Measurements from ENCODE around the gene PGBD1.
"Not testable (repeated sequence)": the region's sequence is repeated elsewhere in the genome, so short reads cannot be mapped to it uniquely, and the experiment has no call there.

Gene PGBD1

DNA sequence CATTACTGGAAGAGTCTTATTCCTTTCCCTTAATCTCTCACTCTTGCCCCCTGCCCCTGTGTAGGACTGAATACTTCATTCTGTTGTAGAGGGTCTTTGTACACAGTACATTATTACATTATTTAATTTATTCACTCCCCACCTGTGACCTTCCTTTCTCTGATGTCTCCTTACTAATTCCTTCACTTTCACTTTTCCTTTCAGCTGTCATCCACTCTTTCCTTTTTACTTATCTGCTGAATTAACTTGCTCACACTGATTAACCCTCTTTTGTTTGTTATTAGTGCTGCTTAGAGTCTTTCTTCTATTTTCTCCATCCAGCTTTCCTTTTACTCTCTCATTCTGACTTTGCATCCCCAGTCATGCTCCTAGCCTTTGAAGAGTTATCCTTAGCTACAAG lies 6.5 kb upstream of the PGBD1 start:
- DNase-seq: no peak

DNA sequence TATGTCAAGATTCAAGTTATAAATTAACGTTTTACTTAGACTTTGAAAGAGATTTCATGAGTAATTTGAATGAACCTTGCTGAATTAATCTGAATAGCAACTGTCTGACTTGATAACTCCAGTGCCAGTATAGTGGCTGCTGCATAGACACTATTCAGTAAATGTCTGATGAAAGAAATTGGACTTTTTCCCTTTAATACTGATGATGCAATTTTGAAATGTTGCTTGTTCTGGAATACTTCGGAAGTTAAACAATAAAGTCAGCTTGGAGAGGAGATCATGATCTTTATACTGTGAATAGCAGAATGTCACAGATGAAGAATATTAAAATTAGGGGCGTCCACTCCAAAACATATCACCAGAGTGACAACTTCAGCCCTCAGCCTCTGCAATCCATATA lies 3.6 kb upstream of the PGBD1 start:
- no peak for DNase-seq

DNA sequence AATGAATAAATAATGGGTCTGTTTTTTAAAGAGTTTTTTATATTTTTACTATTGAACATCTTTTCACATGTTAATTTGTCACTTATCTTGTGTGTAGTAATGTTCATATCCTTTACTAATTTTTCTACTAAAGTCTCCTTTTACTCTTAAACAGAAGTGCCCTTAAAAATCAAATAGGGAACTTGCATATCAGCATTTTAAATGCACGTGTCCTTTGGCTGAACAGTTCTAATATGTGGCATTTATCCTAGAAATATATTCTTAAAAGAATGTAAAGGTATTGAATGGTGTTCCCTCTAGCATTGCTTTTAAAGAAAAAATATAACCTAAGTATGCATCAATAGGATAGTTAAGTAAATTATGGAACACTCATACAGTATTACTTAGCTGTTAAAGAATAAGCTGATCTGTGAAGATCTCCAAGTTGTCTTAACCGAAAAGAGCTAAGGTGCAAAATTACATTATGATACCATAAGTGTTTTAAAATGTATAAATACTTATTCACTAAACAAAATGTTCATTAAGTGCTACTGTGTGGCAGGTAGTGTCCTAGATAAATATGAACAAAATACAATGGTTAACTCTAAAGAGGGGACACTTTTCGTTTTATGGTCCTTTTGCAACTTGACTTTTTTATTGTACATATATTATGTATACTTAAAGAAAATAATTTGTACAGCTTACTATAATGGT lies 631 bp upstream of the PGBD1 start:
- no peak for DNase-seq

DNA sequence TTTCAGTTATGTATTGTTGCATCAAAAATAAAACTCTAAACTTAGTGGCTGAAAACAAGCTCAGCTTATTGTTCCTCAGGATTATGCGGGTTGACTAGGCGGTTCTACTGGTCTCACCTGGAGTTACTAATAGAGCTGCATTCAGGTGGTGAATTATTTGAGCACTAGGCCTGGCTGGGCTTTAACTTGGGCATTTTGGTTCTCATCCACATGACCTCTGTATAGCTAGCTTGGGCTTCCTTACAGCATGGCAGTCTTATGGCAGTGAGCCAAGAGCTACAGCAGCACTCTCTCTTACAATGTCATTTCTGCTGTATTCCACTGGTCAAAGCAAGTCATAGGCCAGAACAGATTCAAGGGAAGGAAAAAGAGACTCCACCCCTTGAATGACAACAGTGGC lies 1.6 kb downstream of the PGBD1 start:
- no peak for DNase-seq

DNA sequence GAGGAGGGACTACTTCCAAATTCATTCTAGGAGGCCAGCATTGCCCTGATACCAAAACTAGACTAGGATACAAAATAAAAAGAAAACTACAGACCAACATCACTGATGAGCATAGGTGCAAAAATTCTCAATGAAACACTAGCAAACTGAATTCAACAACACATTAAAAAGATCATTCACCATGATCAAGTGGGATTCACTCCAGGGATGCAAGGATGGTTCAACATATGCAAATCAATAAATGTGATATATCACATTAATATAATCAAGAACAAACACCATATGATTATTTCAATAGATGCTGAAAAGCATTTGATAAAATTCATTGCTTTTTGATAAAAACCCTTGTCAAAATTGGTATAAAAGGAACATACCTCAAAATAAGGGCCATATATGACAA lies 10.2 kb downstream of the PGBD1 start:
- DNase-seq: no peak

DNA sequence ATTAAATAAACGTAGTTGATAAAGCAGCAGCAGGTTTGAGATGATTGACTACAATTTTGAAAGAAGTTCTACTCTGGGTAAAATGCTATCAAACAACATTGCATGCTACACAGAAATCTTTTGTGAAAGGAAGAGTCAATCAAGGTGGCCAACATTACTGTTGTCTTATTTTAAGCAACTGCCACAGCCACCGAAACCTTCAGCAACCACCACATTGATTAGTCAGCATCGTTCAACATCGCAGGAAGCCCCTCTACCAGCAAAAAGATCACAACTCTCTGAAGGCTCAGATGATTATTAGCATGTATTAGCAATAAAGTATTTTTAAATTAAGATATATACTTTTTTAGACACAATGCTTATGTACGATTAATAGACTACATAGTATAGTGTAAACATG lies 14.0 kb downstream of the PGBD1 start:
- DNase-seq: no peak

DNA sequence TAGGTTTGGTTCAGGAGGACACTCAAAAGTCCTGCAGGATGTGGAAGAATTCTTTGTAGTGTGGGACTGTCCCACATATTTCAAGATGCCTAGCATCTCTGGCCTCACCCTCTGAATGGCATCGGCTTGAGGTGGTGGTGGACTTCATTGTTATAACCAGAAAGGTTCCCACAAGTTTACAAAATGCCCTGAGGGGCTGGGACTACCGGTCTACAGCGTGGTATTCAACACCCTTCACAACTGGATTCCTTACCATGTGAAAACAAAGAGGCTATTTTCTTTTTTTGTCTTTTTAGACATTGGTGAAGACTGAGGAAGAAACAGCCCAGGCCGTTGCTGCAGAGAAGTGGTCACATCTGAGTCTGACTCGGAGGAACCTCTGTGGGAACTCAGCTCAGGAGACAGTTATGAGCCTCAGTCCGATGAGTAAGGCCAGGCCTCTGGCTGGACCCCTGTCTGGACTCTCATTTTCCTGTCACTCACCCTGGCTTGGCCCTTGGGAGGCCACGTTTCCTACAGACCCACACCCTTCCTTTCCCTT lies 15.2 kb downstream of the PGBD1 start:
- DNase-seq: no peak

DNA sequence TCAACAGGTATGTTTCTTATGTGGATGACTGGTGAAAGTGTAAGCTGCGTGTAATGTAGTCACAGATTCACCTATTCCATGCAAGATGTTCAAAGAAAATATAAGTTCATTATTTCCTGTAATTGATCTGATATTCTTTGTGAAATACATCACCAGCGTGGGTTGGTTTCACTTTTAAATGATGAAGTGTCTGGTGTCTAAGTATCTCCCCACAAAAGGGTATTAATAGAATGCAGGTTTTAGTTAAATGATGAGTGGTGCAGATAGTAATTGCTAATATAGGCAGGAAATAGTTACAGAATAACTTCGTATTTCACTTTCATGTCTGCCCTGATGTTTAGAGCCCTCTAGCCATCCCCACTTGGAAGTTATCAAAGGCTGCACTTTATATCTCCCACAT lies 22.2 kb downstream of the PGBD1 start:
- no peak for DNase-seq

DNA sequence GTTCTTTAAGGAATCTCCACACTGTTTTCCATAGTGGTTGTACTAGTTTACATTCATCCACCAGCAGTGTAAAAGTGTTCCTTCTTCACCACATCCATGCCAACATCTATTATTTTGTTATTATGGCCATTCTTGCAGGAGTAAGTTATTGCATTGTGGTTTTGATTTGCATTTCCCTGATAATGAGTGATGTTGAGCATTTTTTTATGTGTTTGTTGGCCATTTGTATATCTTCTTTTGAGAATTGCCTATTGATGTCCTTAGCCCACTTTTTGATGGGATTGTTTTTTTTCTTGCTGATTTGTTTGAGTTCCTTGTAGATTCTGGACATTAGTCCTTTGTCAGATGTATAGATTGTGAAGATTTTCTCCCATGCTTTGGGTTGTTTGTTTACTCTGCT lies 25.0 kb downstream of the PGBD1 start:
- not testable (repeated sequence) for DNase-seq

DNA sequence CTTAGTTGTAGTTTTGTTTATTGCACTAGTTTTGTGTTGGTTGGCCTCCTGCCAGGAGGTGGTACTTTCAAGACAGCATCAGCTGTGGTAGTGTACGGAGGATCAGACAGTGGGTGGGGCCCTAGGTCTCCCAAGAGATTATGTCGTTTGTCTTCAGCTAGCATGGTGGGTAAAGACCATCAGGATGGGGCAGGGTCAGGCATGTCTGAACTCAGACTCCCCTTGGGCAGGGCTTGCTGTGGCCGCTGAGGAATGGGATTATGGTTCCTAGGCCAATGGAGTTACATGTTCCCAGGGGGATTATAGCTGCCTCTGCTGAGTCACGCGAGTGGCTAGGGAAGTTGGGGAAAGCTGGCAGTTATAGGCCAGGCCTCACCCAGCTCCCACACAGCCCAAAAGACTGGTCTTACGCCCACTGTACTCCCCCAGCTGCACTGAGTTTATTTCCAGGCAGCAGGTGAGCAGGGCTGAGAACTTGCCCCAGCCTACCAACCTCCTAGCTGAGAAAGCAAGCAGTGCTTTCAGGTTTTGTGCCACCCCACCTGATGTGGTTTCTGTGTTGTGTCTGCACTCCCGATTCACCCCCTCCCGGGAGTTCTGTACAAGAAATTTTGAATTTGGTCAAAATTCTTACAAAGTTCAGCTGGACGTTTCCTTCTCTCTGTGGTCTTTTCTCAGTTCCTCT lies 29.9 kb downstream of the PGBD1 start:
- DNase-seq: no peak

DNA sequence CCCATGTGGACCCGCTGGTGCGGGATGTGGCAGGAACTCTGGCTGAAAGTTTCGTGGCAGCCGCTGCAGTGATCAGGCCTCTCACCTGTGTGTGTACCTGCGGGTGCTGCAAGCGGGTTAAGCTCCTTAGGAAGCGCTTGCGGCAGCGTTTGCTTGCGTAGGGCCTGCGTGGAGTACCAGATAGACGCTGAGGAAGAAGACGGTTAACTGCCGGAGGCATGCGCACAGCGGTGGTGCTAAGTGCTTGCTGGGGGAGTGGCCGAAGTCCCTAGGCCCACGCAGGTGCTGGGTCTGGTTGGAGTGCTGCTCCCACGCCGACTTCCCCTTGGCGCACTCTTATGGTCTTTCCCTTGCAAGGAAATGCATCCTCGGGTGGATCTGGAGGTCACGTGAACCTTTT lies 31.6 kb downstream of the PGBD1 start:
- no peak for DNase-seq

DNA sequence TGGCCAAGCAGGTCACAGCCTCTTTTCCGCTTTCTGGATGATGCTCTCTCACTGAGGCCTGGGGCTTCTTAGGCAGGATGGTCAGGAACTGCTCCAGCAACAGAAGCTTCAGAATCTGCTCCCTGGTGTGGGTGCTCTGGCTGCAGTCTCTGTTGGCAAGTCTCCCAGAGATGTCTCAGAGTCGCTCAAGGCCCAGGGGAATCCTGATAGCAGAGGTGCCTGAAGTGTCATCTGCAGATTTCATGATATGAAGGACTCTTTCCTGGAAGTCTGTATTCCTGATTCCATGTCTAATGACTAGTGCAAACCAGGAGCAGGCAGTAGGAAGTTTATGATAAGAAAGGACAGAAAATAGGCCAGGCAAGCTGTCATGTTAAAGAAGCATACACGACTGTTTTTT lies 34.3 kb downstream of the PGBD1 start:
- no peak for DNase-seq

DNA sequence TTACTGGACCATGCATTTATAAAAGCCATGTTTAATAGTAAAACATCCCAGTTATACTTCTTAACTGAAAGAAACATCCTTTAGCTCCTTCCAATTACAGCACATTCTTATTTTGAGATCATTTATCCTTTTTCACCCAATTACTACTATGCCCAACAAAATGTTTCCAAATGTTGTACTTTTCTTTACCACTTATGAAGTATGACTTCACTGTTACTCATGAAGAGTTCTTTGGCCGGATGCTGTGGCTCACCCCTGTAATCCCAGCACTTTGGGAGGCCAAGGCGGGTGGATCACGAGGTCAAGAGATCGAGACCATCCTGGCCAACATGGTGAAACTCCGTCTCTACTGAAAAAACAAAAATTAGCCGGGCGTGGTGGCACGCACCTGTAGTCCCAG lies 36.5 kb downstream of the PGBD1 start:
- not testable (repeated sequence) for DNase-seq

DNA sequence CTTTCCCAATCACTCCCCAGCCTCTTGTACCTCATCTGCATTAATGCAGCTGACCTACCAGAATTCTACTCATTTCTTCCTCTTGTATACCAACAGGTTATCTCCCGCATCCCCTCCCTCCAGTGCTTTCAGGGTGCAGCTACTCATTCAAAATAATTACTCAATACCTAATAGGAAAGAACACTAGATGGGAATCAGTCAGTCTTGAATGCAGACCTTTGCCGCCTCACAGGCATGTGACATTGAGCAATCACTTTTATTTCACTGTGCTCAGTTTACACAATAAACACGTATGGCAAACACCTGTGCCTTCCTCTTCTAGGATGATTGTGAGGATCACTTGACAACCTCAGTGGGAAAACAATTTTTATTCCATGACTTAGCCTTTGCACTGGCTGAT lies 41.3 kb downstream of the PGBD1 start:
- DNase-seq: no peak

DNA sequence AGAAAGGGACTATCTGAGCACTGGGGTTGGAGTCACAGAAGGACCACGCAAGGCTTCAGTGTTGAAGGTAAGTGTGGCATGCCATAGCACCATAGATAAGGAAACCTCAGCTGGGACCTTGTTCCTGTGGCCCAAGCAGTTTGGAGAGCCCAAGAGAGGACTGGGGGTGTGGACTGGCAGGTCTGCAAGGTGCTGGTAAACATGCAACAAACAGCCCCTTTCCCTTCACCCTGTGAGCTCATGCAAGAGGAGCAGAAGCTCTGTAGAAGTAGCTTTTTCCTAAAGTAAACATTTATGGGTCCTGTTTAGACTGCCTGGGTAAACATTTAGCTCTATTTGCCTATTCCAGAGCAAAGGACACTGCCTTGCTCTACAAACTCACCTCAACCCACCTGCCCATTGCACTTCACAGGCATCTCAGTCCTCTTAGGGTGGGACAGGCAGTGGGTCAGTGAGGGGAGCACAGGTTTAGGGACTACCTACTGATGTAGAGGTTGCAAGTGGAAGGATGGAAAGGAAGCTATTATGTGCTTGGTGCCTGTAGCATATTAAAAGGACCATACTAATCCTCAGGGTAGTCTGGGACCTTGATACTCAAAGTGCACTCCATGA lies 42.5 kb downstream of the PGBD1 start:
- DNase-seq: no peak

DNA sequence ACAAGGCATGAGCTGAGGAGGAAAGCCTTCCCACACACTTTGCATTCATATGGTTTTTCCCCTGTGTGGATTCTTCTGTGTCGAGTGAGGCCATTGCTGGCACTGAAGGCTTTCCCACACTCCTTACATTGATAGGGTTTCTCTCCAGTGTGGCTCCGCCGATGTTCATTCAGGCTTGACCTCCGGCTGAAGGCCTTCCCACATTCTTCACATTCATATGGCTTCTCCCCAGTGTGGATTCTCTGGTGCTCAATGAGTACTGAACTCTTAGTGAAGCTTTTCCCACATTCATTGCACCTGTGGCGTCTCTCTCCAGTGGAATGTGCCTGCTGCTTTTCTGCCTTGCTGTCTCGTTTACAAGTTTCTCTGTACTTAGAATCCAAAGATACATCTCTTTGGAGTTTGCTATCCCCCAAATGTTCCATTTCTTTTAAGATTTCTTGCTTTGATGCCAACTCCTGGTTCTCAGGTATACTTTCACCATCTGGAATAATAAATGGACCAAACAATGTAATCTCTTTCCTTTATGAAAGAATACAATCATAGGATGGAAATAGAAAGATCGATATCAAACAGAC lies 45.1 kb downstream of the PGBD1 start:
- no peak for DNase-seq

DNA sequence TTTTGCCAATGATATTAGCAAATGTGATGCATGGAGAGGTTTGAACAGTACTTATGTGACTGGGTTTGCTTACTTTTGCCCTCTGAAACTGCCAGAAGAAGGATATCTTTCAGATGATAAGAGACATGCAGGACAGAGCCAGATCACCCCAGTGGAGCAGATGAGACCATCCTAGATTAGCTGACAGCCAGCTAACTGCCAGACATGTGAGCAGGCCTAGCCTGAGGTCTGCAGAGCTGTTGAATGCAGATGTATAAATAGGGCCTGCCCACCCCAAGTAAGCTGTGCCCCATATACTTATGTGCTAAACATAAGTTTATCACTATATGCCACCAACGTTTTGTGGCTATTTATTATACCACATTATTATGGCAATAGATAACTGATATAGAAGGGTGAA lies 48.7 kb downstream of the PGBD1 start:
- no peak for DNase-seq

DNA sequence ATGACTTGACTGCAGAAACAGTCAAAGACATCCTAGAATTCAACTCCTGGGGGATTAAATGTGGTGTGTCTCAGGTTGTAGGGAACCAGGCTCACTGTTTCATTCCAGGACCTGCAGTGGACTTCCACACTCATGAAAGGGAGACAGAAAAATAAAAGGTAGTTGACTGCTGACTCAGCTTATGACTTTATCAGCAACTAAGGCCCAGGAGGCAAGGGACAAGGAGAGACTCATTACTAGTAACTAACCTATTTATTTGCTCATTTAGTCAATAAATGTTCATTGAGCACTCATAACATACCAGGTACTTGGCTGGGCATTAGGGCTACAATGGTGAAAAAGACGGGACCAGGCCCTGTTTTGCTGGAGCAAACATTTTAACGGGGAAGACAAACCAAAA lies 51.7 kb downstream of the PGBD1 start:
- no peak for DNase-seq

DNA sequence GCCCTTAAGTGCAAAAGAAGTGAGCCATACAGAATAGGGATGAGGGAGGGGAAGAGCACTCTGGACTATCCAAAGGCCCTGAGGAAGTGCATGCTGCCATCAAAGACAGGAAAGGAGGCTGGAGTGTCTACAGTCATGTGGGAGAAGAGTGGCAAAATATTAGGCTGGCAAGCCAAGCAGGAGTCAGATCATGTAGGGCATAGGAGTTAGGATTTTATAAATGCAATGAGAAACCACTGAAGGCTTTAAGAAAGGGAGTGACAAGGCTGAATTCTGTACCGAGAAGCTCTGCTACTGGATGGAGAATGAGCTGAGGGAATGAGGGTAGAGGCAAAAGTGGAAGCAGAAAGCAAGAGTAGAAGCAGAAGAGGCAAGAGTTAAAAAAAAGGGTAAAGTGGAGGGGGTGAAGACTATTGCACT lies 52.2 kb downstream of the PGBD1 start:
- DNase-seq: no peak

DNA sequence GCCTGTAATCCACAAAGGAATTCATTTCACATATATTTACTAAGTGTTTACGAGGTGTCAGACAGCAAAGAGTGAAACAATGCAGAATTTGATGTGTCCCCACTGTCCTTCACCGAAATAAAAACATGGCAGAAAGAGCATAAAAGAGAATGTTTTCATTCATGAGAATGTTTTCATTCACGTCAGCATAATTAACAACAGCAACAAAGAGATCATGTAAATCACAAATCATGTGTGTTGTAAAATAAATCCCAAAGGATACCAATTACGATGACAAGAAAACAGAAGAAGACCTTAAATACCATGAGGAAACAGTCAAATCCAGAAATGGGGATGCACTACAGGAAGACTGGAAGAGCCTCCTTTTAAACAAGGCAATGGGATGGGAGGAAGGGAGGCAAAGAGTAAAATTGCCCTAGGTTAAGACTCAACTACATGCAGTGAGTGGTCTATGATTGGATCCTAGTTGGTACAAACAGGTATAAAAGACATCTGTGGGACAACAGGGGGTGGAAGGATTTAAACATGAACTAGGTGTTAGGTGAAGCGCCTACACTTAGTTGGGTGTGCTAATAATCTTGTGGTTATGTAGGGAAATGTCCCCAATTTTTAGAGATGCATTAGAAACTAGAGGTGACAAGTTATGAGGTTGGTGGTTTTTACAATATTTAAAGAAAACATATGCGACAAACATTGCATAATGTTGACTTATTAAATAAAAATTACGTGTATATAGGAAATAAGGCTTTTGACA lies 53.1 kb downstream of the PGBD1 start:
- DNase-seq: peak in 1 of 2 donors; percentile 5

DNA sequence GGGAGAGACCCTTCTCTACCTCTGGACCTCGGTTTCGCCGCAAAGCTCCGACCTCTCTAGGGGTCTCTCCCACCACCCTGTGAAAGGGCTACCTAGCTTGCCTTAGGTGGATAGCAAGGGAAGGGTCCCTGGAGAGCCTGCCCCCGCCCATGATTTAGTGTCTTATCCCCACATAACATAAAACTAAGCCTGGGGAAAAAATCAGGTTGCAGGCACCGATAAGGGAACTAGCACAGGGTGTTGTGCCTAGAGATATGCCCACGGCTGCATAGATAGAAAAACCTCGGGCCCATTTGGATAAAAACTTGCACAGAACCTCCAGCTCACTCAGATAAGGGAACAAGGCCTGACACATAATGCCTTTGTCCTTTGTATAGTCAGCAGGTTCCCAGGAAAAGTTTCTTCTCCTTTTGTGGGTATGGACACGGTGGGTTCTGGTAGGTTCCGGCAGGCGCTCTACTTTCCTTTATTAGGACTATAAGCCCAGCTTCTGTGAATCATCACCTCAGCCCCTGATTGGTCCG lies 53.7 kb downstream of the PGBD1 start:
- DNase-seq: no peak

DNA sequence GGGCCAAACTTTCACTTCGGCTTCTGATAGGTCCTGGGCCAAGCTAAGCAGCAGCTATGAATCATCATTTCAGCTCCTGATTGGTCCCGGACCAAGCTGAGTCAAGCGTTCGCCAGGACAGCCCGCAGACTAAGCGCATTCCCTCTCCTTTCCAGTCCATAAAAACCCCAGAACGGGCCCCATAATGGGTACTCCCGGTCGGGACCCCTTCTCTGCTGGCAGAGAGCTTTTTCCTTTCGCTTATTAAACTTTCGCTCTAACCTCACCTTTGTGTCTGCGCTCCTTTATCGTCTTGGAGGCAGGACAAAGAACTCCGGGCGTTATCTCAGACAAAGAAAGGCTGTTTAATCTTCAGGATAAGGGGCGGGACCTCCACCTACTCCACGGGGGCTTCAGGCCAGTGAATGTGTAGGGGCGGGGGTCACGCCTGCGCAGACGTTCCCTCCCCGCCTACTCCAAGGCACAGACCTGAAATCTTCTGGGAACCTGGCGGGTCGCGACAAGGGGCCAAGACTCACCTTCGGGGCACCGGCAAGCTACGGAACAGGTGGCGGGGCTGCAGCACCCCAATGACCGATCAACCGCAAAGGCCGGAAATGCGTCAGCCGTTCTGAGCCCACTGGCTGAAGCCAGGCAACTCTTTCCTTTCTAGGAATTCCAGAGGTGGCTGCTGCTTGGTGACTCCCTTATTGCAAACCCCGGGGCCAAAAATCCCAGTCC lies 54.4 kb downstream of the PGBD1 start, which contains the start of gene ZSCAN31:
Gene ZSCAN31 (minus strand): TSS at position 585 of the 720 bp plus-strand sequence. CDS start 6,465 bp downstream, outside the sequence.
- DNase-seq: peak; percentile 92 to 93

Measured in CD4-positive, alpha-beta T cell treated with Interleukin-1 beta for 1 hour (primary cell).